ENCODE results near the gene PDGFB.

Gene PDGFB

GRCh38 chr22:39276440-39277141, 31.8 kb upstream of the PDGFB start:
- DNase-seq, result no peak

GRCh38 chr22:39275814-39276439, 31.1 kb upstream of the PDGFB start:
- DNase-seq, result no peak

GRCh38 chr22:39273950-39274887, 29.4 kb upstream of the PDGFB start:
- DNase-seq, result no peak

- DNase-seq, result no peak
Measured at GRCh38 chr22:39270792-39271191, 26.0 kb upstream of the PDGFB start.

- no peak for DNase-seq
Measured at GRCh38 chr22:39270280-39270679, 25.5 kb upstream of the PDGFB start.

- DNase-seq, result no peak
Measured at GRCh38 chr22:39269095-39269790, 24.5 kb upstream of the PDGFB start.

GRCh38 chr22:39268645-39269044, 23.9 kb upstream of the PDGFB start:
- DNase-seq, result no peak

- no peak for DNase-seq
Measured at GRCh38 chr22:39267974-39268373, 23.2 kb upstream of the PDGFB start.

GRCh38 chr22:39266398-39267030, 21.7 kb upstream of the PDGFB start:
- DNase-seq, result no peak

GRCh38 chr22:39265143-39265886, 20.5 kb upstream of the PDGFB start:
- no peak for DNase-seq

- no peak for DNase-seq
Measured at GRCh38 chr22:39264349-39265038, 19.7 kb upstream of the PDGFB start.

GRCh38 chr22:39263626-39264348, 19.0 kb upstream of the PDGFB start:
- no peak for DNase-seq

GRCh38 chr22:39259666-39260065, 14.9 kb upstream of the PDGFB start:
- no peak for DNase-seq

- no peak for DNase-seq
Measured at GRCh38 chr22:39257901-39258475, 13.2 kb upstream of the PDGFB start.

- no peak for DNase-seq
Measured at GRCh38 chr22:39256979-39257378, 12.2 kb upstream of the PDGFB start.

- DNase-seq, result no peak
Measured at GRCh38 chr22:39256186-39256552, 11.4 kb upstream of the PDGFB start.

GRCh38 chr22:39255449-39256185, 10.8 kb upstream of the PDGFB start:
- no peak for DNase-seq

GRCh38 chr22:39254789-39255298, 10.1 kb upstream of the PDGFB start:
- no peak for DNase-seq

- no peak for DNase-seq
Measured at GRCh38 chr22:39254122-39254521, 9.3 kb upstream of the PDGFB start.
